Measurements from ENCODE around the gene AOC2.

GRCh38 chr17:42845918-42846593 lies 1.7 kb downstream of the AOC2 start:
- TF ChIP-seq, protein P1, sequence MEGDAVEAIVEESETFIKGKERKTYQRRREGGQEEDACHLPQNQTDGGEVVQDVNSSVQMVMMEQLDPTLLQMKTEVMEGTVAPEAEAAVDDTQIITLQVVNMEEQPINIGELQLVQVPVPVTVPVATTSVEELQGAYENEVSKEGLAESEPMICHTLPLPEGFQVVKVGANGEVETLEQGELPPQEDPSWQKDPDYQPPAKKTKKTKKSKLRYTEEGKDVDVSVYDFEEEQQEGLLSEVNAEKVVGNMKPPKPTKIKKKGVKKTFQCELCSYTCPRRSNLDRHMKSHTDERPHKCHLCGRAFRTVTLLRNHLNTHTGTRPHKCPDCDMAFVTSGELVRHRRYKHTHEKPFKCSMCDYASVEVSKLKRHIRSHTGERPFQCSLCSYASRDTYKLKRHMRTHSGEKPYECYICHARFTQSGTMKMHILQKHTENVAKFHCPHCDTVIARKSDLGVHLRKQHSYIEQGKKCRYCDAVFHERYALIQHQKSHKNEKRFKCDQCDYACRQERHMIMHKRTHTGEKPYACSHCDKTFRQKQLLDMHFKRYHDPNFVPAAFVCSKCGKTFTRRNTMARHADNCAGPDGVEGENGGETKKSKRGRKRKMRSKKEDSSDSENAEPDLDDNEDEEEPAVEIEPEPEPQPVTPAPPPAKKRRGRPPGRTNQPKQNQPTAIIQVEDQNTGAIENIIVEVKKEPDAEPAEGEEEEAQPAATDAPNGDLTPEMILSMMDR (IDR thresholded peaks at IDR 0.05; ENCODE audit: low read depth, low read length, missing input control), result no peak
- TF ChIP-seq, protein P2, sequence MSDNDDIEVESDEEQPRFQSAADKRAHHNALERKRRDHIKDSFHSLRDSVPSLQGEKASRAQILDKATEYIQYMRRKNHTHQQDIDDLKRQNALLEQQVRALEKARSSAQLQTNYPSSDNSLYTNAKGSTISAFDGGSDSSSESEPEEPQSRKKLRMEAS (IDR thresholded peaks at IDR 0.05), result no peak
- TF ChIP-seq EGR1 (IDR thresholded peaks at IDR 0.05; ENCODE audit: low read depth in 2 of 2) (no peak), YY1 (IDR thresholded peaks at IDR 0.05) (no peak), ATF3 (IDR thresholded peaks at IDR 0.05) (no peak), TAF1 (conservative IDR thresholded peaks at IDR 0.05) (no peak), SP1 (IDR thresholded peaks at IDR 0.05) (no peak), RAD21 (IDR thresholded peaks at IDR 0.05) (no peak), GABPA (IDR thresholded peaks at IDR 0.05 in 1 of 2, conservative IDR thresholded peaks at IDR 0.05 in 1 of 2) (no peak), JUND (IDR thresholded peaks at IDR 0.05) (no peak)
- TF ChIP-seq, protein P3, sequence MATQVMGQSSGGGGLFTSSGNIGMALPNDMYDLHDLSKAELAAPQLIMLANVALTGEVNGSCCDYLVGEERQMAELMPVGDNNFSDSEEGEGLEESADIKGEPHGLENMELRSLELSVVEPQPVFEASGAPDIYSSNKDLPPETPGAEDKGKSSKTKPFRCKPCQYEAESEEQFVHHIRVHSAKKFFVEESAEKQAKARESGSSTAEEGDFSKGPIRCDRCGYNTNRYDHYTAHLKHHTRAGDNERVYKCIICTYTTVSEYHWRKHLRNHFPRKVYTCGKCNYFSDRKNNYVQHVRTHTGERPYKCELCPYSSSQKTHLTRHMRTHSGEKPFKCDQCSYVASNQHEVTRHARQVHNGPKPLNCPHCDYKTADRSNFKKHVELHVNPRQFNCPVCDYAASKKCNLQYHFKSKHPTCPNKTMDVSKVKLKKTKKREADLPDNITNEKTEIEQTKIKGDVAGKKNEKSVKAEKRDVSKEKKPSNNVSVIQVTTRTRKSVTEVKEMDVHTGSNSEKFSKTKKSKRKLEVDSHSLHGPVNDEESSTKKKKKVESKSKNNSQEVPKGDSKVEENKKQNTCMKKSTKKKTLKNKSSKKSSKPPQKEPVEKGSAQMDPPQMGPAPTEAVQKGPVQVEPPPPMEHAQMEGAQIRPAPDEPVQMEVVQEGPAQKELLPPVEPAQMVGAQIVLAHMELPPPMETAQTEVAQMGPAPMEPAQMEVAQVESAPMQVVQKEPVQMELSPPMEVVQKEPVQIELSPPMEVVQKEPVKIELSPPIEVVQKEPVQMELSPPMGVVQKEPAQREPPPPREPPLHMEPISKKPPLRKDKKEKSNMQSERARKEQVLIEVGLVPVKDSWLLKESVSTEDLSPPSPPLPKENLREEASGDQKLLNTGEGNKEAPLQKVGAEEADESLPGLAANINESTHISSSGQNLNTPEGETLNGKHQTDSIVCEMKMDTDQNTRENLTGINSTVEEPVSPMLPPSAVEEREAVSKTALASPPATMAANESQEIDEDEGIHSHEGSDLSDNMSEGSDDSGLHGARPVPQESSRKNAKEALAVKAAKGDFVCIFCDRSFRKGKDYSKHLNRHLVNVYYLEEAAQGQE (IDR thresholded peaks at IDR 0.05), result no peak
- TF ChIP-seq, protein P4, sequence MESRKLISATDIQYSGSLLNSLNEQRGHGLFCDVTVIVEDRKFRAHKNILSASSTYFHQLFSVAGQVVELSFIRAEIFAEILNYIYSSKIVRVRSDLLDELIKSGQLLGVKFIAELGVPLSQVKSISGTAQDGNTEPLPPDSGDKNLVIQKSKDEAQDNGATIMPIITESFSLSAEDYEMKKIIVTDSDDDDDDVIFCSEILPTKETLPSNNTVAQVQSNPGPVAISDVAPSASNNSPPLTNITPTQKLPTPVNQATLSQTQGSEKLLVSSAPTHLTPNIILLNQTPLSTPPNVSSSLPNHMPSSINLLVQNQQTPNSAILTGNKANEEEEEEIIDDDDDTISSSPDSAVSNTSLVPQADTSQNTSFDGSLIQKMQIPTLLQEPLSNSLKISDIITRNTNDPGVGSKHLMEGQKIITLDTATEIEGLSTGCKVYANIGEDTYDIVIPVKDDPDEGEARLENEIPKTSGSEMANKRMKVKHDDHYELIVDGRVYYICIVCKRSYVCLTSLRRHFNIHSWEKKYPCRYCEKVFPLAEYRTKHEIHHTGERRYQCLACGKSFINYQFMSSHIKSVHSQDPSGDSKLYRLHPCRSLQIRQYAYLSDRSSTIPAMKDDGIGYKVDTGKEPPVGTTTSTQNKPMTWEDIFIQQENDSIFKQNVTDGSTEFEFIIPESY (IDR thresholded peaks at IDR 0.05), result no peak

Data from liver (tissue), 3 donors.